KMS-11 (cell line): ENCODE data around the gene MVK.

Experiments
- H2AFZ ChIP-seq: fragments of 200-600 bp; sonication (generic); 2 replicates; pipeline ENCODE4 v1.6.1; 2016; ENCODE audit warnings: antibody characterized with exemption, mixed run types, low read depth
- H3K27ac ChIP-seq: fragments of 200-600 bp; sonication (generic); 2 replicates; pipeline ENCODE4 v1.6.1; 2016; ENCODE audit warnings: mild to moderate bottlenecking, mixed run types
- H3K27me3 ChIP-seq: fragments of 200-600 bp; sonication (generic); 2 replicates; pipeline ENCODE4 v1.6.1; 2017; ENCODE audit warnings: mild to moderate bottlenecking, low read depth, mixed run types, moderate library complexity; ENCODE audit not compliant: insufficient read depth
- H3K36me3 ChIP-seq: fragments of 200-600 bp; sonication (generic); 2 replicates; pipeline ENCODE4 v1.6.1; 2017; ENCODE audit warnings: mild to moderate bottlenecking, mixed run types; ENCODE audit not compliant: insufficient read depth
- H3K4me1 ChIP-seq: fragments of 200-600 bp; sonication (generic); 2 replicates; pipeline ENCODE4 v1.6.1; 2016; ENCODE audit warnings: mild to moderate bottlenecking, low read depth, mixed run types; ENCODE audit not compliant: poor library complexity, severe bottlenecking
- H3K4me2 ChIP-seq: fragments of 200-600 bp; sonication (generic); 2 replicates; pipeline ENCODE4 v1.7.0; 2016; ENCODE audit warnings: mild to moderate bottlenecking, mixed run types
- H3K4me3 ChIP-seq: fragments of 200-600 bp; sonication (generic); IDR thresholded peaks from 2 replicates; pipeline ENCODE4 v1.6.1; 2017; ENCODE audit warnings: low read depth, low read length, mixed read lengths; ENCODE audit not compliant: insufficient read depth
- H3K79me2 ChIP-seq: fragments of 200-600 bp; sonication (generic); 2 replicates; pipeline ENCODE4 v1.6.1; 2016; ENCODE audit warnings: low read depth, mixed run types; ENCODE audit not compliant: insufficient read depth
- H3K9ac ChIP-seq: fragments of 200-600 bp; sonication (generic); 2 replicates; pipeline ENCODE4 v1.6.1; 2016; ENCODE audit warnings: mild to moderate bottlenecking, mixed run types
- H4K20me1 ChIP-seq: fragments of 200-600 bp; sonication (generic); 2 replicates; pipeline ENCODE4 v1.6.1; 2016; ENCODE audit warnings: mild to moderate bottlenecking, mixed run types; ENCODE audit not compliant: insufficient read depth
- TF ChIP-seq, protein P1 (sequence below): fragments of 200-600 bp; sonication (generic); conservative IDR thresholded peaks from 2 replicates; pipeline ENCODE4 v1.6.1; 2017; ENCODE audit warnings: low read depth, mild to moderate bottlenecking, antibody characterized with exemption, low read length, moderate library complexity, mixed read lengths

The MVK gene

DNA sequence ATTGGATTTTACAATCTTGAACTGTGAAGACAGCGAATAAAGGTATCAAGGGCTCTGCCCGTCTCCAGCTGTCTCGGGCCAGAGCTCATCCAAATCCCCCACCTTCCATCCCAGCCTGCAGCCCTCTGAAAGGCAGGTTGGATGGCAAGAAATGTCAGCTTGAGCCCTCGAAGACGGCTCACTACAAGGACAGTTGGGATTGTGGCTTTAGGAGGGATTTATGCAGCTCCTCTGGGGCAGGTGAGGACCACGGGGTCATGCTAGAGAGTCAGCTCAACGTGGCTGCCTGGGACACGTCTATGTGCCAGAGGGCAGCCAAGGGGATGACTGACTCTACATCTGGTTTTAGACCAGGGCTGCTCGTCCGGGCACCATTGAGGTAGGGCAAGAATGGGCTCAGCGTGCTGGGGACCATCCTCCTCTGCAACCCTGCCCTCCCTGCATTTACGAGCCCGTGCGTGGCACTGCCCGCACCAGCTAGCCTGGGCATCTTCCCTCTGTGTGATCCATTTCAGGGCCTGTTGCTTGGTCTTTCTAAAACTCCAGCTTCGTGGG lies 16.2 kb downstream of the MVK start:
- no peaks in the 10 kb centered on the region for H3K27me3 ChIP-seq
- no peaks in the 10 kb centered on the region for H3K79me2 ChIP-seq
- TF ChIP-seq, protein P1, sequence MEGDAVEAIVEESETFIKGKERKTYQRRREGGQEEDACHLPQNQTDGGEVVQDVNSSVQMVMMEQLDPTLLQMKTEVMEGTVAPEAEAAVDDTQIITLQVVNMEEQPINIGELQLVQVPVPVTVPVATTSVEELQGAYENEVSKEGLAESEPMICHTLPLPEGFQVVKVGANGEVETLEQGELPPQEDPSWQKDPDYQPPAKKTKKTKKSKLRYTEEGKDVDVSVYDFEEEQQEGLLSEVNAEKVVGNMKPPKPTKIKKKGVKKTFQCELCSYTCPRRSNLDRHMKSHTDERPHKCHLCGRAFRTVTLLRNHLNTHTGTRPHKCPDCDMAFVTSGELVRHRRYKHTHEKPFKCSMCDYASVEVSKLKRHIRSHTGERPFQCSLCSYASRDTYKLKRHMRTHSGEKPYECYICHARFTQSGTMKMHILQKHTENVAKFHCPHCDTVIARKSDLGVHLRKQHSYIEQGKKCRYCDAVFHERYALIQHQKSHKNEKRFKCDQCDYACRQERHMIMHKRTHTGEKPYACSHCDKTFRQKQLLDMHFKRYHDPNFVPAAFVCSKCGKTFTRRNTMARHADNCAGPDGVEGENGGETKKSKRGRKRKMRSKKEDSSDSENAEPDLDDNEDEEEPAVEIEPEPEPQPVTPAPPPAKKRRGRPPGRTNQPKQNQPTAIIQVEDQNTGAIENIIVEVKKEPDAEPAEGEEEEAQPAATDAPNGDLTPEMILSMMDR: no peak
- H3K36me3 ChIP-seq: no peaks in the 10 kb centered on the region
- H4K20me1 ChIP-seq: no peaks in the 10 kb centered on the region
- no peak overlapping the region for H3K27ac ChIP-seq
- H3K4me1 ChIP-seq: no peaks in the 10 kb centered on the region
- H3K4me2 ChIP-seq: no peak overlapping the region
- H3K9ac ChIP-seq: no peak overlapping the region
- no peak overlapping the region for H2AFZ ChIP-seq
- H3K4me3 ChIP-seq: no peak overlapping the region

DNA sequence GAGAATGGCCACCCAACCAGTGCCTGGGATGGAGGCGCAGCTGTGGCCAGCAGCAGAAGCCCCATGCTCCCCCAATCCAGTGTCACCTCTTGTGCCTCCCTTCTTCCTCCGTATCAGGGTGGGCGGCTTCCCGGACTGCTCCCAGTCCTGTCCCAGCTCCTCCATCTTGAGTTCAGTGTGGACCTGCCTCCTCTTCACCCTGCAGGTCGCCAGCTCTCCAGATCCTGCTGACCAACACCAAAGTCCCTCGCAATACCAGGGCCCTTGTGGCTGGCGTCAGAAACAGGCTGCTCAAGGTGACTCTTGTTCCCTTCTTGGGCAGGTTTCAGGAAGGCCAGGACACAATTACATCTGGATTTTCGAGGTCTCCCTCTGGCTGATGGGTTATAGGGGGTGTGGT lies 17.0 kb downstream of the MVK start:
- H3K27ac ChIP-seq: no peak overlapping the region
- no peak overlapping the region for H3K4me3 ChIP-seq
- no peaks in the 10 kb centered on the region for H3K79me2 ChIP-seq
- no peaks in the 10 kb centered on the region for H3K27me3 ChIP-seq
- no peaks in the 10 kb centered on the region for H3K36me3 ChIP-seq
- H3K4me2 ChIP-seq: no peak overlapping the region
- TF ChIP-seq, protein P1: no peak
- H3K9ac ChIP-seq: no peak overlapping the region
- no peaks in the 10 kb centered on the region for H3K4me1 ChIP-seq
- no peaks in the 10 kb centered on the region for H4K20me1 ChIP-seq
- no peak overlapping the region for H2AFZ ChIP-seq

DNA sequence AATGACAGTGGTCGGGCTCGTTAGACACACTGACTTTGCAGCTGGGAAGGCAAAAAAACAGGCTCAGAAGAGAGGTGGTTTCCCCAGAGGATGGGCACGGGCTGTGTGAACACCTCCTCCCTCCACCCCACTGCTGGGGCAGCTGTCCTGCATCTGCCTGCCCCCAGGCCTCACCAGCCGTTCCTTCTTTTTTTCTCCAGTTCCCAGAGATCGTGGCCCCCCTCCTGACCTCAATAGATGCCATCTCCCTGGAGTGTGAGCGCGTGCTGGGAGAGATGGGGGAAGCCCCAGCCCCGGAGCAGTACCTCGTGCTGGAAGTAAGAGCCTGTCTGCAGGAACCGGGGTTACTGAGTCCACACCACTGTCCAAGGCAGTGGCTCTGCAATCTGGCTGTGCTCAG lies 17.4 kb downstream of the MVK start:
- Histone ChIP-seq H3K4me1 (no peaks in the 10 kb centered on the region), H3K9ac (no peak overlapping the region), H3K79me2 (no peaks in the 10 kb centered on the region), H3K4me2 (no peak overlapping the region), H2AFZ (no peak overlapping the region), H3K4me3 (no peak overlapping the region), H3K36me3 (no peaks in the 10 kb centered on the region), H3K27ac (no peak overlapping the region), H3K27me3 (no peaks in the 10 kb centered on the region), H4K20me1 (no peaks in the 10 kb centered on the region)
- TF ChIP-seq, protein P1: no peak

DNA sequence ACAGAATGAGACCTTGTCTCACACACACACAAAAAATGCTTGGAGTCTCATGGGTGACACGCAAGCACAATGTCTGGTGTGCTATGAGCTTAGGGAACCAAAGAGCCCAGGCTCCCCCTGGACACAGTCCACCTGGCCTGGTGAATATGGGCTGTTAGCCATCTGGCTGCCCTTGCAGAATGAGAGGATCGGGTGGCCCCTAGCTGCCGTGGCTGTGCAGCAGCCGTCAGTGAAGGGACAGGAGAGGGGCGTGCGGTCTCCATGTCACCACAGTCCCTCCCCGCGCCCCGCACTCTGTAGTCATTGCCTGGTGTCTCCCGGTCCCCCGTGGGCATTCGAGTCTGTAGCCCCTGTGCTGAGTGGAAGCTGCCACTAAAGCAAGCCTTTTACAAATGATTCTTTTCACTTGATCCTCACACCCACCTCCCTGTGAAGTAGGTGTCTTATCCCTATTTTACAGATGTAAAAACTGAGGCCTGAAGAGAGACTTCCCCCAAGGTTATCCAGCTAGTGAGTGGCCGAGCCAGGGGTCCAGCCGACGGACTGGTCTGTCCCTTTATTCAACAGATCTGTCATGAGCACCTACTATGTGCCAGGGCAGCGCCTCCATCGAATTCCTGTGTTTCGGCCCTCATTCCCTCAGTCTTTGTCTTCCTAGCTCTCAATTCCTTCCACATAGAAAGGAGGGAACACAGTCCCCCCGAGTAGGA lies 18.8 kb downstream of the MVK start:
- H3K27ac ChIP-seq: no peak overlapping the region
- no peak overlapping the region for H2AFZ ChIP-seq
- no peaks in the 10 kb centered on the region for H3K4me1 ChIP-seq
- TF ChIP-seq, protein P1: no peak
- H3K27me3 ChIP-seq: no peaks in the 10 kb centered on the region
- H3K4me2 ChIP-seq: no peak overlapping the region
- no peaks in the 10 kb centered on the region for H4K20me1 ChIP-seq
- H3K9ac ChIP-seq: no peak overlapping the region
- no peak overlapping the region for H3K4me3 ChIP-seq
- H3K79me2 ChIP-seq: no peaks in the 10 kb centered on the region
- no peaks in the 10 kb centered on the region for H3K36me3 ChIP-seq
